CD14-positive monocyte (primary cell): Measurements from ENCODE around the gene SUGCT. TPM values are rescaled to one million over a fixed set of nuclear protein-coding genes. Genes with fewer than 3 reads are reported as not detected.

Experiments used
- DNase-seq, 3 donors: peaks; one replicate each; pipeline ENCODE4 v3.0.0-alpha.2; 2011 to 2022
- H2AFZ ChIP-seq: 2 replicates; pipeline ENCODE4 v1.6.0; 2012; ENCODE audit warnings: mild to moderate bottlenecking, low read depth, low read length, inconsistent platforms; ENCODE audit not compliant: insufficient read depth, poor library complexity, severe bottlenecking
- H3K27ac ChIP-seq, 2 donors: 1 replicate in 1 of 2; 2 replicates in 1 of 2; pipeline ENCODE4 v1.5.1; 2012 to 2013; ENCODE audit warnings: low read length in 2 of 2, control low read depth in 1 of 2, inconsistent platforms in 1 of 2, low read depth in 1 of 2, mild to moderate bottlenecking in 1 of 2
- H3K27me3 ChIP-seq, 2 donors: one replicate each; pipeline versions ENCODE4 v1.6.0 to v1.6.1; 2011 to 2013; ENCODE audit warnings: low read length in 2 of 2; ENCODE audit not compliant: control insufficient read depth in 2 of 2, insufficient read depth in 2 of 2
- H3K36me3 ChIP-seq, 2 donors: replicated peaks in 1 of 2; 1 replicate in 1 of 2; 2 replicates in 1 of 2; pipeline versions ENCODE4 v1.5.1 to v1.6.1; 2012 to 2013; ENCODE audit warnings: low read length in 2 of 2, control low read depth in 1 of 2, inconsistent platforms in 1 of 2, mild to moderate bottlenecking in 1 of 2; ENCODE audit not compliant: insufficient read depth in 2 of 2, control insufficient read depth in 1 of 2
- H3K4me1 ChIP-seq, 2 donors: 1 replicate in 1 of 2; 2 replicates in 1 of 2; pipeline versions ENCODE4 v1.5.1 to v1.6.1; 2012 to 2013; ENCODE audit warnings: low read length in 2 of 2, control low read depth in 1 of 2, inconsistent platforms in 1 of 2, mild to moderate bottlenecking in 1 of 2, moderate library complexity in 1 of 2; ENCODE audit not compliant: insufficient read depth in 2 of 2, control insufficient read depth in 1 of 2
- H3K4me2 ChIP-seq: replicated peaks from 2 replicates; pipeline ENCODE3; 2012; ENCODE audit warnings: low read length, moderate library complexity, mild to moderate bottlenecking; ENCODE audit not compliant: poor library complexity, severe bottlenecking; ENCODE audit errors: extremely low read depth
- H3K4me3 ChIP-seq, 3 experiments: fragments of 200-600 bp in 1 of 3; sonication (generic) in 1 of 3; replicated peaks in 1 of 3; 1 replicate in 2 of 3; 2 replicates in 1 of 3; pipeline ENCODE4 v1.5.1; 2011 to 2013; ENCODE audit warnings: low read length in 3 of 3, mild to moderate bottlenecking in 3 of 3, control low read depth in 2 of 3, low read depth in 2 of 3, inconsistent platforms in 1 of 3, moderate library complexity in 1 of 3
- H3K79me2 ChIP-seq: 2 replicates; pipeline ENCODE4 v1.6.0; 2012; ENCODE audit warnings: mild to moderate bottlenecking, control low read depth, inconsistent platforms, low read length, moderate library complexity; ENCODE audit not compliant: insufficient read depth
- H3K9ac ChIP-seq: 2 replicates; pipeline ENCODE4 v1.6.0; 2017; ENCODE audit warnings: low read length, mild to moderate bottlenecking; ENCODE audit not compliant: insufficient read depth, poor library complexity, severe bottlenecking
- H3K9me3 ChIP-seq, 2 donors: replicated peaks in 1 of 2; 1 replicate in 1 of 2; 2 replicates in 1 of 2; pipeline versions ENCODE4 v1.5.1 to v1.6.1; 2012 to 2013; ENCODE audit warnings: low read length in 2 of 2, control low read depth in 1 of 2; ENCODE audit not compliant: control insufficient read depth in 1 of 2, insufficient read depth in 1 of 2
- H4K20me1 ChIP-seq: 2 replicates; pipeline ENCODE4 v1.6.0; 2012; ENCODE audit warnings: mild to moderate bottlenecking, low read length, control low read depth, moderate library complexity; ENCODE audit not compliant: insufficient read depth
- H3K27ac Mint-ChIP-seq, 7 donors: one replicate each; pipeline ENCODE4 v1.8.0; 2020; ENCODE audit warnings: mild to moderate bottlenecking in 7 of 7, mixed read lengths in 7 of 7, moderate library complexity in 6 of 7, inconsistent platforms in 2 of 7
- H3K27me3 Mint-ChIP-seq, 3 donors: one replicate each; pipeline ENCODE4 v1.8.0; 2021 to 2022; ENCODE audit warnings: low read depth in 3 of 3, mild to moderate bottlenecking in 3 of 3, mixed read lengths in 3 of 3, moderate library complexity in 3 of 3, inconsistent platforms in 1 of 3
- H3K36me3 Mint-ChIP-seq, 2 donors: one replicate each; pipeline ENCODE4 v1.8.0; 2020; ENCODE audit warnings: mixed read lengths in 2 of 2, inconsistent platforms in 1 of 2, mild to moderate bottlenecking in 1 of 2
- H3K4me1 Mint-ChIP-seq: one replicate; pipeline ENCODE4 v1.8.0; 2020; ENCODE audit warnings: mild to moderate bottlenecking, mixed read lengths
- H3K4me3 Mint-ChIP-seq, 2 donors: one replicate each; pipeline ENCODE4 v1.8.0; 2020; ENCODE audit warnings: mild to moderate bottlenecking in 2 of 2, mixed read lengths in 2 of 2, moderate library complexity in 1 of 2
- H3K9me3 Mint-ChIP-seq, 7 donors: one replicate each; pipeline ENCODE4 v1.8.0; 2020 to 2022; ENCODE audit warnings: mixed read lengths in 7 of 7, mild to moderate bottlenecking in 6 of 7, moderate library complexity in 6 of 7, inconsistent platforms in 2 of 7
- CTCF ChIP-seq: fragments of 200-600 bp; IDR thresholded peaks from one replicate; pipeline ENCODE4 v1.8.0; 2022; ENCODE audit warnings: antibody characterized with exemption, mild to moderate bottlenecking
- WGBS: methylation state at CpG from one replicate; pipeline ENCODE4 v1.1.5; 2013; ENCODE audit warnings: missing lambda C conversion rate; ENCODE audit not compliant: insufficient coverage; 5-methylcytosine and 5-hydroxymethylcytosine counted together
- intact Hi-C, 2 donors: fragments of 100-400 bp; cut with micrococcal nuclease; formaldehyde crosslinking; loops; one replicate each; pipeline versions ENCODE4 v1.15.0 to v1.15.1; 2023
- polyA plus RNA-seq, 3 donors: library from polyadenylated mRNA; depleted of rRNA in 1 of 3; unstranded in 2 of 3; stranded (reverse) in 1 of 3; fragments of 300-500 nt in 2 of 3; fragments of >200 nt in 1 of 3; fragmentation: Illumina TruSeq in 2 of 3; gene quantifications; 1 replicate in 2 of 3; 2 replicates in 1 of 3; pipeline ENCODE4 v1.2.3, GENCODE V29; 2012 to 2021

Gene SUGCT
- polyA plus RNA-seq, 3 donors = not detected

DNA sequence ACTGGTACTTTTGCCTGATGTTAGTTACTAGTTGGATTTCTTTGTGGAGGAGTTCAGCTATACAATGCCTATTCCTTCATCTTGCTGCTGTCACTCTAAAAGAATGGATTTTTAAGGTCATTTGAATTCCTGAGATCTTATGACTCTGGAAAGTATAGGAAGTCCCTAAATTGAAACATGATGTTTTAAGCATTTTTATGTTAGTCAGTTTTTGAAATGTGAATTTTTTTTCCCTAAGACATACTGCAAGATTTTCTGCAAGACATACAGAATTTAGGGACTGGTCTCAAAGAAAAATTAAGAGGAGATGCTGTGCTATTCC is 355.8 kb downstream of the SUGCT start:
- Histone ChIP-seq H3K4me2 (no peak overlapping the region), H3K4me3 (no peak overlapping the region), H2AFZ (no peak overlapping the region), H3K36me3 (no peaks in the 10 kb centered on the region), H3K27me3 (no peaks in the 10 kb centered on the region), H3K9ac (no peak overlapping the region), H3K27ac (no peak overlapping the region), H3K79me2 (no peaks in the 10 kb centered on the region), H3K9me3 (no peaks in the 10 kb centered on the region), H4K20me1 (no peaks in the 10 kb centered on the region), H3K4me1 (no peaks in the 10 kb centered on the region)
- TF ChIP-seq CTCF = no peak
- Mint-ChIP-seq H3K27ac (no peak overlapping the region), H3K27me3 (peaks cover 0 to 1% (median 0%) of the 10 kb centered on the region in 3 donors), H3K4me3 (no peak overlapping the region), H3K4me1 (no peaks in the 10 kb centered on the region), H3K36me3 (no peaks in the 10 kb centered on the region), H3K9me3 (peaks cover 4 to 14% (median 9%) of the 10 kb centered on the region in 7 donors)
- no peak for DNase-seq
- intact Hi-C loops = no loop called here

DNA sequence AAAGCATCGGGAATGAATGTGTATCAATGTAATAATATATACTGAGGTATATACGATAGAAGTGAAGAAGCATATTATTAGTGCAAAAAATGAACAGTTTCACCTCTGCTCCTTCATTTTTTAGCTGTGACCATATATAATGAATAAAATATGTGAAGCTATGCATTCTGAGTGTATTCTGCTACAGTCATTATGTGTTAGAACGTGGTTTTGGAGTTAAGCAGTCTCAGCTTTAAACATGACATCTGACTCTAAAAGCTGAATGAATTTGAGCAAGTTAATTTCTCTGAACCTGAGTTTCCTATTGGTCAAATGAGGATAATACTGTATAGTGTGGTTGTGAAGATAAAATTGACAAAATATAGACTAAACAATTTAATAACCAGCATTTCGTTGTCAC is 358.1 kb downstream of the SUGCT start:
- H3K4me1 Mint-ChIP-seq = no peaks in the 10 kb centered on the region
- TF ChIP-seq CTCF = no peak
- 80% methylated on average over 1 of the region's 4 CpGs for WGBS
- Histone ChIP-seq H3K9me3 (no peaks in the 10 kb centered on the region), H3K27me3 (no peaks in the 10 kb centered on the region), H3K36me3 (no peaks in the 10 kb centered on the region), H2AFZ (no peak overlapping the region), H3K79me2 (no peaks in the 10 kb centered on the region), H3K27ac (no peak overlapping the region), H3K9ac (no peak overlapping the region), H3K4me3 (no peak overlapping the region), H4K20me1 (no peaks in the 10 kb centered on the region), H3K4me1 (no peaks in the 10 kb centered on the region), H3K4me2 (no peak overlapping the region)
- DNase-seq = no peak
- peaks cover 3 to 14% (median 9%) of the 10 kb centered on the region in 7 donors for H3K9me3 Mint-ChIP-seq
- no peak overlapping the region for H3K4me3 Mint-ChIP-seq
- H3K27me3 Mint-ChIP-seq = peaks cover 0 to 1% (median 0%) of the 10 kb centered on the region in 3 donors
- H3K27ac Mint-ChIP-seq = no peak overlapping the region
- no peaks in the 10 kb centered on the region for H3K36me3 Mint-ChIP-seq
- intact Hi-C loops = no loop called here
